ENCODE data around the gene TSC1.

DNA sequence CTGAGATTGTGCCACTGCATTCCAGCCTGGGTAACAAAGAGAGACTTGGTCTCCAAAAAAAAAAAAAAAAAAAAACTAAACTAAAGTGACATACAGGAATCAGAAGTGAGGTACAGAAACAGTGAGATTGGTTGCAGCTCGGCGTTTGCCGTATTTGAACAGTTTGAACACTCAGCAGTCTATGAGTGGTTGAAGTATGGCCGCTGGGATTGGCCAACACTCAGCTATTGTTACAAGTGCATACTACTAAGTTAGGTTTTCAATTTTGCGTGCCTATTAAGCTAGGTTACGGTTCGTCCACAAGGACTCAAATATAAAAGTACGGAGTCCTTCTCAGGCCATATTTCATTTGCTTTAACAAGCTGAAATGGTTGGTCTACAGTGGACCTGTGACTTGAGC is 3.3 kb upstream of the TSC1 start:
- no peak for TF ChIP-seq EZH2 (IDR thresholded peaks at IDR 0.05; ENCODE audit: insufficient read depth, poor library complexity, severe bottlenecking)
- no peak for TF ChIP-seq EZH2phosphoT487 (IDR thresholded peaks at IDR 0.05; ENCODE audit: insufficient read depth, low read depth)

Data from GM23248 (cell line).